Stimulated activated CD8-positive, alpha-beta memory T cell treated with anti-CD3 and anti-CD28 coated beads, Interleukin-7, amount 100 ng/mL, for 1 hour (primary cell): ENCODE measurements around the gene RPS6KA5.
A peak's percentile ranks its signal among the peaks of the same experiment; 100 is the strongest.
"Not testable (repeated sequence)": the region's sequence is repeated elsewhere in the genome, so short reads cannot be mapped to it uniquely, and the experiment has no call there.

ENCODE experiments used
- DNase-seq, 2 donors: peaks; one replicate each; pipeline ENCODE4 v3.0.0-alpha.2; 2020; ENCODE audit warnings: low read depth in 2 of 2

The RPS6KA5 gene

DNA sequence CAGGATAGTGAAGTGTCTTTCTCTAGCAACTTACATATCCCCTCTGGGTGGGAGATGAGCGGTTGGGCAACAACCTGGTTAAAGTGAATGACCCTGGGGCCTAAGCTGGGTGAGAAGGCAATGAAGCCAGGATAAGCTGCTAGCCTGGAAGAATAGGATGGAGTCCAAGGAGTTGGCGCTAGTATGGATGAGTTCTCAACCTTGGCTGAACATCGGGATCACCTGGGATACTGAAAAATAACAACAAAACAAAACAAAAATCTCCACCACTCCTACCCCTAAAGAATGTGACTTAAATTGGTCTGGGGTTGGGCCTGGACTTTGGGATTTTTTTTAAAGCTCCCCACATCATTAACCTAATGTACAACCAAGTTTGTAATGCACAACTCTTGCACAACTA, 4.8 kb upstream of the RPS6KA5 start:
- no peak for DNase-seq

DNA sequence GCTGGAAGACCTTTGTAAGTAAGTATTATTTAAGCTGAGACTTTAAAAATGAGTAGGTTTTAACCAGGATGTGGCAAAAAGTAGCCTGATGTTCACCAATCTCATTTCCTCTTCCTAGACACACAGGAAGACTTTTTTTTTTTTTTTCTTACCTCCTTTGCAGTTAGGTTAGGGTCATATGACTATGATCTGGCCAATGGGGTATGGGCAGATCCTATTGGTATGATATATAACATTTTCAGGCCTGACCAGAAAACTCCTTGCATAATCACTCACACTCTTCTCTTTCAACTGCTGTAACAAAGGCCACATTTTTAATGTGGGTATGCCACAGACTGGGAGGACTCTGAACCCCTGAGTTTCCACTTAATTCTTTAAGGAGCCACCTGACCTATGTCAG, 2.7 kb upstream of the RPS6KA5 start:
- no peak for DNase-seq

DNA sequence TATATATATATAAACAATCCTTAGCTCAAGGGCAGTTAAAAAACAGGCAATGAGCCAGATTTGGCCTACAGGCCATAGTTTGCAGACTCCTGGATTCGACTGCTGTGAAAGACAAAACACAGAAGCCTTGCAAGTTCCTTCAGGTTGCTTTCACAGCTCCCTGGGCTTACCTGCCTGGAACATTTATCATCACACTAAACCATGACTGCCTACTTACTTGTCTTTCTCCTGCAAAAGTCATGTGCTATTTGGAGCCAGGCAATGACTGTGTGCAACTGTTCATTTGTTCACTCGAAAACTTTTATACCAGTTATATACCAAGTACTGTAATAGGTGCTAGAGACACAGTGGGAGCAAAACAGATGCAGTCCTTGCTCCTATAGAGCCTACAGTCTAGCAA, 2.2 kb upstream of the RPS6KA5 start:
- DNase-seq, result no peak

- no peak for DNase-seq
Observed at GRCh38 chr14:91061056-91061887, 831 bp upstream of the RPS6KA5 start.

DNA sequence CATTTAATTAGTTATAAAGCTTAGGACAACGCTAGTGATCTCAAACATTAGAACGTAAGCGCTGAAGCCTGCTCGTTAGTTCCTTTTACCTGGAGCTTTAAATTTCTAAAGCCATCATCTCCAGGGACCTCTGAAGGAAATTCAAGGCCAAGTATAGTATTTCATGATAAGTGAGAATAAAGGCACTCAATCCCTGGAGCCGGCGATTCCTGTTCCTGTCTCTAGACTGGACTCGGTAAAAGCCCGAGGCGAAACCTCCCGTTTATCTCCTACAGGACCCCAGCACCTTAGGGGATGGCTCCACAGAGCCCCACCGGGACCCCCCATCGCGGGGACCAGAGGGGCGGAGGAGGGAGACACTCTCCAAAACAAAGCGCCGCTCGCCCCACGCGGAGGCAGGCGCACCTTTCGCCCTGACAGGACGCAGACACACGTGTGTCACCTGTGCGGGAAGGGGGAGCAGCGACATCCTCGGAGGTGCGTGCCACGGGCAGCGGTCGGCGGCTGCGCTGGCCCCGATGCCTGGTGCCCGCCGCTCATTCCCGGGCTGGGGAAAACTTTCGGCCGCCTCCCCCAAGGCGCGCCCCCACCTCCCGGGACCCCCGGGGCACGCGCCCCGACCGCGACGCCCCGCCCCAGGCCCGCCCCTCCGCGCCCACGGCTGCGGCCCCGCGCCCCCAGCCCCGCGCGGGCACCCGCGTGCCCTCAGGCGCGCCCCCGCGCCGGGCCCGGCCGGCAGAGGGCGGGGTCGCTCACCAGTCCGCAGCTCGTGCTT, 678 bp downstream of the RPS6KA5 start:
- peak; percentile 16 to 22 for DNase-seq

DNA sequence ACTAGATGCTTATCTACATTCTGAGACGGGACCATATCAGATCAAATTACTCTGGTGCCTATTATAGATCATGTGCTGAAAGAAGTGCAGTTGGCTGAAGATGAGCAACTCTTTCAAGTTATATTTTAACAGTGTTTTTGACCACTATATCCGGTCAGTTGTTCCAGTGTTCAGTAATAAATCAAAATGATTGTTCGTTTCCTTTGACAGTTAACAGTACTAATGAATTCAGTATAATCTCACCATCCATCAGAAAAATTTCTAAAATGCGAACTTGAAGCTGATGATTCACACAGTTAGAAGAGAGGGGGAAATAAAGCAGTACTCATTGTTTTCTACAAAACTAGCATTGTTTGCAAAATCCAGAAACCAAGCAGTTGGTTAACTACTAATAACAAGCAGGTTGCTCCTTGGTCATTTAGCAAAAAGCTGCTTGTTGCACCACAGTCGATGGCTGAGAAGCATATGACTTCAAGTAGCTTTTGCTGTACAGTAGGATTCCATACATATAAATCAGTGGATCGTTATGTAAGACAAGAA, 2.3 kb downstream of the RPS6KA5 start:
- no peak for DNase-seq

- DNase-seq, result no peak
Observed at GRCh38 chr14:91056361-91056760, 4.1 kb downstream of the RPS6KA5 start.

GRCh38 chr14:91055016-91055415, 5.4 kb downstream of the RPS6KA5 start:
- no peak for DNase-seq

GRCh38 chr14:91048676-91049075, 11.8 kb downstream of the RPS6KA5 start:
- DNase-seq, result no peak

DNA sequence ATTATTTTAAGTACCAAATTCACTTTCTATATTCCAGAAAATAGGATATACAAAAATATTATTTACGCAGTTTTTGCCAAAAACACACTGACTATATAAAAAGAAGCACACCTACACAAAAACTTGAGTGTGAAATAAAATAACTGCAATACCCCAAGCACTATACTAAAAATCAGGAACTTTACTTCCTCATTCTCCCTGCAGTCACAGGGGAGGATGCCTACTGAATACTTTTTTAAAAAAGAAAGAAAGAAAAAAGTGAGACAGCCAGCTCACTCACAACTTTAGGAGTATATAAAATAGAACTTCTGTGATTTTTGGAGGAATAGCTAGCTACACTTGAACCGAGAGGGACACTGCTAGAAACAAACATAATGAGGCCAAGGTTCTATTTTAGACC, 12.2 kb downstream of the RPS6KA5 start:
- no peak for DNase-seq

DNA sequence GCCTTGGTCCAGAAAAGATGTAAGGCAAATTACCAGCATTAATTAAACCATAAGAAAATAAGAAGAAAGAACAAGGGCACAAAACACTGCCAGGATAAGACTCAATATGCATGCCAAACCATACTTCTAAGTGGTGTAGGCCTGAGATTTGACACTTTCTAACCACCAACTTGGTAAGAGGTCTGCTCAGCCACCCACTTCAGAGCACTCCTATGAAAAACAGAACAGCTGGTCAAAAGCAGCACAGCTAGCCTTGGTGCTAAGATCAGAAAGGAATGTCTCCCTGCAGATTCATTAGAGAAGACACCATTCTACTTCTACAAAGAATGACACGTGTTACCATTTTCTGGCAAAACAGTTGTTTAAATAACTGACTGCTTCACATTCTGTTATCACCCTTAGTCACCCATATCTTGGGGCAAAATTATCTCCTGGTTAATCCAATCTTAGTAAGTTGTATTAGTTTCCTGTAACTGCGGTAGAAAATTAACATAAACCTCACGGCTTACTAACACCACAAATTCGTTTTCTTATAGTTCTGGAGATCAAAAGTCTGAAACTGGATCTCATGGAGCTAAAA, 13.2 kb downstream of the RPS6KA5 start:
- DNase-seq, result no peak

- no peak for DNase-seq
Observed at GRCh38 chr14:91046488-91047072, 13.9 kb downstream of the RPS6KA5 start.

DNA sequence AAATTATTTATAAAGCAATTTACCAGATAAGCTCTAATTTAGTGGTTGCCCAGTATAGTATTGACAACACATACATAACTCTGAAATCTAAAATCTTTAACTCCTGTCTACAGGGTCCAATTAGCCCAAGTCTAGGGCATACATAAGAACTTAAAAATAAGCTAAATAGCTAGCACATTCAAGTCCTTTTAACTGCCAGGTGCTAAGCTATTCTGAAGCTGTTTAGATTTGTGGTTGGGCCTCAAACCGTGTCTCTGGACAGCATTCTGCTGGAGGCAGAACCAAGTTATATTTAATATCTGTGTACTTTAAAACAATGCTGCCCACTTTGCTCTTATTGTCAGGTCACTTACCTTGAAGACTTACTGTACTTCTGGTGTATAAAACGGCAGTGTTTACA, 19.0 kb downstream of the RPS6KA5 start:
- no peak for DNase-seq

GRCh38 chr14:91040545-91040944, 19.9 kb downstream of the RPS6KA5 start:
- DNase-seq, result no peak

GRCh38 chr14:91038439-91038838, 22.0 kb downstream of the RPS6KA5 start:
- DNase-seq, result no peak

- DNase-seq, result no peak
Observed at GRCh38 chr14:91036741-91037469, 23.5 kb downstream of the RPS6KA5 start.

DNA sequence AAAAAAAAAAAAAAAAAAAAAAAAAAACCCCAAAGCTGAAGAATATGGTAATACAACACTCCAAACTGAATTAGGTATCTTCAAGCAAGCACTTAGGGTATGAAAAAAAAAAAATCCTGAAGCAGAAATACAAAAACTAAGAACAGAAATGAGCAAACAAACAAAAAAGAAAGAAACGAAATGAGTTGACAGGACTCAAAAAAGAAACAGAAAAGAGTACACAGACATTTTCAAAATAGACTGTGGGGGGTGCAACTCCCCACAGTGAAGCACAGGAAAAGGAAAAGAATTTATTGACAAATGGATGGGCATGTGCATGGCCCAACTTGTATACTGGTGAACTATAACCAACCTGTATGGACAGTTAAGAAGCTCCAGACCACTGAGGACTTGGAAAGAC, 24.6 kb downstream of the RPS6KA5 start:
- no peak for DNase-seq

GRCh38 chr14:91034379-91034778, 26.1 kb downstream of the RPS6KA5 start:
- not testable (repeated sequence) for DNase-seq

GRCh38 chr14:91032248-91032647, 28.2 kb downstream of the RPS6KA5 start:
- DNase-seq, result no peak

- DNase-seq, result no peak
Observed at GRCh38 chr14:91031666-91032065, 28.8 kb downstream of the RPS6KA5 start.

DNA sequence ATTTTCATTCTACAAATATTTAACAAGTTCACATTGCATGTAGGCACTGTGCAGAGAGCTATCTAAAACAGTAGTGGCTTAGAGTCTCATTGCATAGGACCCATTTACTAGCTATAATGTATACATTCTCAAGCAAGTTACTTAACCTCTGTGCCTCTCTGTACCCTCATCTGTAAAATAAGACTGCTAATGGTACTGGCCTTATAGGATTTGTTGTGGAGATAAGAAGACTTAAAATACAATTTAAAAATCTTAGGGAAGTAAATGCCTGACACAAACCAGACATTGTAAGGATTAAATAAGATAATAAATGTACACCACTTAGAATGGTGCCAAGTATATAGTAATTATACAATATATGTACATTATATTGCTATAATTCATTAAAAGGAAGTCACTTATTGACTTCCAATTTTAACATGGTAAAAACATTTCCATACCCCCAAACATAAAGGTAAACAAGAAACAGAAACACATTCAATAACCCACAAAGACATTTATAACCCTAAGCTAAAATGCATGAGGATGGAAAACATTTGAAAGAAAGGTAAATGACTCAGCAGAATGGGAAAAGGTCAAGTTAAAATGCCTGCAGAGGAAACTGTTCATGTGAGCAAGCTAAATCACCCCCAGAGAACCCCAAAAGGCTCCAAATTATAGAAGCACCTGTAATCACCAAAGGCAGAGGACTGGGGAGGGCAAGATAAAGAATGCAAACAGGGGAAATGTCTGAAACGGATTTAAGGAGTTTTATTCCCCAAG, 30.8 kb downstream of the RPS6KA5 start:
- no peak for DNase-seq
